ENCODE results near the gene SLC22A15.
"Not testable (repeated sequence)": the region's sequence is repeated elsewhere in the genome, so short reads cannot be mapped to it uniquely, and the experiment has no call there.

GRCh38 chr1:115971778-115972177 is 4.5 kb upstream of the SLC22A15 start:
- TF ChIP-seq CTCF, POLR2A (IDR thresholded peaks at IDR 0.05): not testable (repeated sequence)
